Islet of Langerhans (tissue), 1 donor: ENCODE results near the gene PARP3.
"Not testable (repeated sequence)": the region's sequence is repeated elsewhere in the genome, so short reads cannot be mapped to it uniquely, and the experiment has no call there.

Experiments
- FAIRE-seq: peaks from one replicate; lab custom pipeline; 2011; peaks lifted over from hg19 to GRCh38; lab: Jason Lieb, UNC

Gene PARP3

GRCh38 chr3:51941798-51942602, at the start of gene PARP3, which contains the start of gene RRP9:
Gene PARP3 (plus strand): TSS chr3:51942363. CDS start chr3:51943356, 993 bp downstream.
Gene RRP9 (minus strand): TSS chr3:51941904. CDS start chr3:51941867, 37 bp downstream.
- peak; percentile 90 for FAIRE-seq

GRCh38 chr3:51894391-51894790, 47.8 kb upstream of the PARP3 start:
- no peak for FAIRE-seq

- no peak for FAIRE-seq
These were observed 47.2 kb upstream of the PARP3 start for GRCh38 chr3:51894939-51895338.

- no peak for FAIRE-seq
These were observed 45.4 kb upstream of the PARP3 start for GRCh38 chr3:51896607-51897305.

GRCh38 chr3:51897391-51897790, 44.8 kb upstream of the PARP3 start:
- FAIRE-seq: no peak

GRCh38 chr3:51900043-51900442, 42.1 kb upstream of the PARP3 start:
- not testable (repeated sequence) for FAIRE-seq

GRCh38 chr3:51902361-51902760, 39.8 kb upstream of the PARP3 start:
- not testable (repeated sequence) for FAIRE-seq

GRCh38 chr3:51904034-51904823, 37.9 kb upstream of the PARP3 start:
- FAIRE-seq: no peak

GRCh38 chr3:51908026-51908425, 34.1 kb upstream of the PARP3 start:
- no peak for FAIRE-seq

- no peak for FAIRE-seq
These were observed 25.7 kb upstream of the PARP3 start for GRCh38 chr3:51916418-51916817.

GRCh38 chr3:51921081-51921578, 21.0 kb upstream of the PARP3 start:
- no peak for FAIRE-seq

- FAIRE-seq: no peak
These were observed 14.8 kb upstream of the PARP3 start for GRCh38 chr3:51927061-51927977.

- FAIRE-seq: no peak
These were observed 13.7 kb upstream of the PARP3 start for GRCh38 chr3:51928438-51928837.

GRCh38 chr3:51928981-51929380, 13.2 kb upstream of the PARP3 start:
- not testable (repeated sequence) for FAIRE-seq

GRCh38 chr3:51929420-51930003, 12.7 kb upstream of the PARP3 start:
- no peak for FAIRE-seq

GRCh38 chr3:51930439-51930838, 11.7 kb upstream of the PARP3 start:
- FAIRE-seq: no peak

GRCh38 chr3:51931756-51932155, 10.4 kb upstream of the PARP3 start:
- FAIRE-seq: no peak

- no peak for FAIRE-seq
These were observed 9.4 kb upstream of the PARP3 start for GRCh38 chr3:51932471-51933370.

- FAIRE-seq: no peak
These were observed 8.6 kb upstream of the PARP3 start for GRCh38 chr3:51933471-51934138.
